ENCODE measurements around the gene KHDC3L. TPM values are rescaled to one million over a fixed set of nuclear protein-coding genes. Genes with fewer than 3 reads are reported as not detected.

KHDC3L gene
- total RNA-seq, 1 experiment from 2014 or later = 0.22 TPM

GRCh38 chr6:73395875-73396274 is 33.4 kb downstream of the KHDC3L start:
- H3K14ac ChIP-seq (ENCODE audit: insufficient read depth, low read length) = no peak overlapping the region
- no peak overlapping the region for H2AFZ ChIP-seq (ENCODE audit: low read length)
- no CpG with 5 or more reads among the region's 10 CpGs for WGBS (ENCODE audit: extremely low coverage, insufficient read length, low lambda C conversion rate)
- no peak overlapping the region for H2AK5ac ChIP-seq (ENCODE audit: insufficient read length, low read length)
- no peak overlapping the region for H3K4ac ChIP-seq (ENCODE audit: low read depth, low read length)
- no peak overlapping the region for H3K4me3 Mint-ChIP-seq
- no peak overlapping the region for H3K27ac ChIP-seq (ENCODE audit: insufficient read length, low read depth, low read length)
- H2BK20ac ChIP-seq (ENCODE audit: low read depth, low read length, poor library complexity, severe bottlenecking) = no peak overlapping the region
- H4K8ac ChIP-seq (replicated peaks; ENCODE audit: insufficient read length, low read depth, low read length) = no peak overlapping the region
- H3K4me1 Mint-ChIP-seq = peaks cover 0 to 4% of the 10 kb centered on the region in 2 experiments; a peak in 2 of 4 replicates
- no peak overlapping the region for H3K9ac ChIP-seq (ENCODE audit: extremely low read depth, insufficient read length, low read length)
- H3K27me3 Mint-ChIP-seq (ENCODE audit: low read depth) = peaks cover 3% of the 10 kb centered on the region
- H3K4me2 ChIP-seq (ENCODE audit: insufficient read depth, insufficient read length, low read length) = no peak overlapping the region
- no peaks in the 10 kb centered on the region for H3K79me1 ChIP-seq (ENCODE audit: insufficient read depth, low read depth, low read length, poor library complexity, severe bottlenecking)
- no peaks in the 10 kb centered on the region for H3K23me2 ChIP-seq (ENCODE audit: insufficient read length, low read depth, low read length, poor library complexity, severe bottlenecking)
- H2BK120ac ChIP-seq (ENCODE audit: low read depth, low read length, poor library complexity, severe bottlenecking) = no peak overlapping the region
- H4K20me1 ChIP-seq (ENCODE audit: control insufficient read depth, insufficient read depth, insufficient read length) = no peaks in the 10 kb centered on the region
- DNase-seq = no peak
- TF ChIP-seq, protein P1, sequence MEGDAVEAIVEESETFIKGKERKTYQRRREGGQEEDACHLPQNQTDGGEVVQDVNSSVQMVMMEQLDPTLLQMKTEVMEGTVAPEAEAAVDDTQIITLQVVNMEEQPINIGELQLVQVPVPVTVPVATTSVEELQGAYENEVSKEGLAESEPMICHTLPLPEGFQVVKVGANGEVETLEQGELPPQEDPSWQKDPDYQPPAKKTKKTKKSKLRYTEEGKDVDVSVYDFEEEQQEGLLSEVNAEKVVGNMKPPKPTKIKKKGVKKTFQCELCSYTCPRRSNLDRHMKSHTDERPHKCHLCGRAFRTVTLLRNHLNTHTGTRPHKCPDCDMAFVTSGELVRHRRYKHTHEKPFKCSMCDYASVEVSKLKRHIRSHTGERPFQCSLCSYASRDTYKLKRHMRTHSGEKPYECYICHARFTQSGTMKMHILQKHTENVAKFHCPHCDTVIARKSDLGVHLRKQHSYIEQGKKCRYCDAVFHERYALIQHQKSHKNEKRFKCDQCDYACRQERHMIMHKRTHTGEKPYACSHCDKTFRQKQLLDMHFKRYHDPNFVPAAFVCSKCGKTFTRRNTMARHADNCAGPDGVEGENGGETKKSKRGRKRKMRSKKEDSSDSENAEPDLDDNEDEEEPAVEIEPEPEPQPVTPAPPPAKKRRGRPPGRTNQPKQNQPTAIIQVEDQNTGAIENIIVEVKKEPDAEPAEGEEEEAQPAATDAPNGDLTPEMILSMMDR (conservative IDR thresholded peaks at IDR 0.05) = no peak
- no peaks in the 10 kb centered on the region for H3K4me1 ChIP-seq (ENCODE audit: insufficient read depth, low read length)
- H3K56ac ChIP-seq (ENCODE audit: insufficient read length, low read depth, low read length) = no peak overlapping the region
- H3K36me3 Mint-ChIP-seq (ENCODE audit: insufficient read depth in 1 of 3, low read depth in 3 of 3) = no peaks in the 10 kb centered on the region; a peak in 2 of 7 replicates
- H3K9me3 ChIP-seq (ENCODE audit: control insufficient read depth, low read depth, low read length) = no peaks in the 10 kb centered on the region
- H3K27ac Mint-ChIP-seq = no peak overlapping the region
- H3K9me3 Mint-ChIP-seq = peaks cover 3% of the 10 kb centered on the region in 2 experiments; a peak in 4 of 5 replicates
- no peak overlapping the region for H2BK5ac ChIP-seq (ENCODE audit: insufficient read length, low read length)
- no peaks in the 10 kb centered on the region for H3K79me2 ChIP-seq (ENCODE audit: insufficient read depth, low read length)
- H4K91ac ChIP-seq (ENCODE audit: insufficient read length, low read depth, low read length) = no peak overlapping the region
- no peak overlapping the region for H2BK12ac ChIP-seq (ENCODE audit: insufficient read length, low read depth, low read length)
- no peak overlapping the region for H3K23ac ChIP-seq (ENCODE audit: insufficient read length, low read depth, low read length)
- no peak overlapping the region for H3T11ph ChIP-seq (ENCODE audit: low read length)
- H2BK15ac ChIP-seq (ENCODE audit: low read depth, low read length) = no peak overlapping the region
- H3K18ac ChIP-seq (ENCODE audit: insufficient read length, low read depth, low read length) = no peak overlapping the region
- no peaks in the 10 kb centered on the region for H3K27me3 ChIP-seq (ENCODE audit: insufficient read depth, low read length)
- no peak overlapping the region for H4K5ac ChIP-seq (ENCODE audit: insufficient read length, low read depth, low read length)
